GM19372 (cell line): ENCODE measurements around the gene LEFTY1.
A peak's percentile ranks its signal among the peaks of the same experiment; 100 is the strongest.

ENCODE experiments used
- ATAC-seq: cut with Tn5 transposase; IDR thresholded peaks from one replicate; pipeline ENCODE4 v1.9.1; 2021; ENCODE audit warnings: mild to moderate bottlenecking, low read depth, moderate library complexity; ENCODE audit not compliant: unreplicated experiment

Gene LEFTY1

GRCh38 chr1:225917101-225917500 is 28.2 kb upstream of the LEFTY1 start:
- no peak for ATAC-seq

DNA sequence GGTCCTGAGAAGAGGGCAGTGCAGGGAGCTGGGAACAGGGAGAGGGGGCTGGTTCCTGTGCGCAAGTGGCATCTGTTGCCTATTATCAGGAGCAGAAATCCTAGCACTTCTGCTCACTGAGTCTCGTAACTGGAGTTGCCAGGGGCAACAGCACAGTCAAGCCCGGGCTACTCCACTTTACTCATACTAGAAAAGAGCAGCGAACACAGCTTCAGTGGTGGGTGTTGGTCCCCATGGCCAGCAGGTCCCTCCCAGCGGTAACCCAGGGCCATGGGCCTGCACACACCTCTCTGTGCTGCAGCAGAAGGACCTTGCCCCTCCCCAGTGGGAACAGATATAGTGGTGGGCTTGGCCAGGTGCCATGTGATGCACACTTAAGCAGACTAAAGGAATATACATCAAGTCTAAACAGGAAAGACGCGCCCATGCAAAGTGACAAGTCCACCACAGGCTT is 26.6 kb upstream of the LEFTY1 start:
- no peak for ATAC-seq

DNA sequence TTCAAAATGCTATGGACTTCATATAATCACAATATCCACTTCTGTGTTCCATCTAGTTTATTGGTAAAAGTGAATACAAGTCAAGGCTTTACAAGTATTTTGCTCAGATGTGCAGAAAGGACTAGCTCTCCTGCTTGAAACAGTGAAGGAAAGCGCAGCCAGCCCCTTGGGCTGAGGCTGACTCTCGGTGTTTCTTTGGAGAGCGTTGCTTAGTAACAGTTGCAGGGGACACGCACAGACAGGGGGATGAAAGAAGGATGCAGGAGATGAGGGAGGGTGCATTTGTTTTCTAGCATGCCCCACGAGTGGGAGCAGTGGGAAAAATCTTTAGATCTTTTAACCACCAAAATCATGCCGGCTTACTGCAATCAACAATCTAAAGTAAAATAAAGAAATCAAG is 26.0 kb upstream of the LEFTY1 start:
- no peak for ATAC-seq

DNA sequence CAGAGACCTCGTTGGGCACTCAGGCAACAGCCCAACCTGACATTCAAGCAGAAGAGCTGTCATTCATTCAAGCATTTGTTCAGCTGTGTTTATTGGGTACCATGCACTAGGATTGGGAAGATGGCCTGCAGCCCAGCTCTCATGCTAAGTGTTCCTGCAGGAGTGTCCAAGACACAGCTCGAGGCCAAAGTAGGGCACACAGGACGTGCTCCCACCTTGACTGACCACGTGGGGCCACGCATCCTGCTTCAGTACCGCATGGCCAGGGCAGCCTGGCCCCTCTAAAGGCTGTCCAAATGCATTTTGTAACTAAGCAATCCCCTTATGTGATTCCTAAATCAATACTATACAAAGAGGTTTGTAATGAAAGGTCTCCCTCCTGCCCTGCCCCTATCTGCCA is 25.4 kb upstream of the LEFTY1 start:
- ATAC-seq, result no peak

GRCh38 chr1:225911191-225912130 is 22.5 kb upstream of the LEFTY1 start:
- ATAC-seq, result peak; percentile 69

GRCh38 chr1:225909477-225909876 is 20.5 kb upstream of the LEFTY1 start:
- no peak for ATAC-seq

DNA sequence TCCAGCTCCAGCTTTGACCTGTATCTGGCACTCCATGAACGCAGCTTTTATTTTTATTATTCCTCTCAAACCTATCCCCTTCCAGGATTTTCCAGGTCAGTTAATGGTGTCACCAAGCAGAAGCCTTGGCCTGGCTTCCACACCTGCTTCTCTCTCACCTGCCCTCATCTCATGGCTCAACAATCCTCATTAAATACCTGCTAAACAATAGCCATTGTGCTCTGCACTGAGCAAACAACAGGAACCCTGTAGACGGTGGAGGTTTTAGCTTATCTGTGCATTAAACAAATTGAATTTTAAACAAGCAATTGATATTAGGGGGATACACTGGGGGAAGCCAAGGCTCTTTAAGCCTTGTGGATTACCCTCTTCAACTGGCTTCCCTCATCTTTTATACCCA is 19.8 kb upstream of the LEFTY1 start:
- no peak for ATAC-seq

DNA sequence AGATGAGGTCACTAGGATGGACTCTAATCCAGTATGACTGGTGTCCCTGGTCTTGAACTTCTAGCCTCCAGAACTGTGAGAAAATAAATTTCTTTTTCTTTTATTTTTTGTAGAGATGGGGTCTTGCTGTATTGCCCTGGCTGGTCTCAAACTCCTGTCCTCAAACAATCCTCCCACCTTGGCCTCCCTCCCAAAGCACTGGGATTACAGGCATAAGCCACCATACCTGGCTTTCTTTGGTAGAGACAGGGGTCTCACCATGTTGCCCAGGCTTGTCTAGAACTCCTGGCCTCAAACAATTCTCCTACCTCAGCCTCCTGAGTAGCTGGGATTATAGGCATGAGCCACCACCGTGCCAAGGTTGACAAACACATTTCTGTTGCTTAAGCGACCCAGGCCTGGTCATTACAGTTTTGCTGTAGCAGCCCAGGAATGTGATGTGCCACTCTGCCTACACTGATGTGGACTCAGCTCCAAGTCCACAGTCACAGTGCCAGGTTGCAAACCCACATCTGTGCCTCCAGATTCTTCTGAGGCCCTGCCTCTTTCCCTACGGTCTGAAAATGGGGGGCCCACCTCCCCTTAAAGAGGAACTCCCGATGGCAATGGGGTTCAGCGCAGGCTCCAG is 19.2 kb upstream of the LEFTY1 start:
- no peak for ATAC-seq

DNA sequence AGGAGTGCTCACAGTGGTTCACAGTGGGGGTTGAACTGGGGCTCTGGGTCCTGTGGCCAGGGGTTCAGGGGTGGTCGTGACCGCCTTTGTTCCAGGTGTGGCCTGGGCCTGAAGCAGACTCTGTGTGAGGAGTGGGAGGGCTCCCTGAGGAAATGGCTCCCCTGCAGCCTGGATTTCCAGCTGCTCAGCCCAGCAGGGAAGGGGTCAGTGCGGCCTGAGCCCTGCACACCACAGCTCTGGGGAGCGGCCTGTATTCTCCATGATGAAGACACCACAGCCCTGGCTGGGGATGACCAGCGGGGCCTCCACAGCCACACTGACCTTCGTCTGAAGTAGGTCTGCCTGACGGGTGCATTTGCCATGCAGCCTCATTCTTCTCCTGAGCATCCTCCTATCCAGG is 18.4 kb upstream of the LEFTY1 start:
- no peak for ATAC-seq

GRCh38 chr1:225906467-225906866 is 17.5 kb upstream of the LEFTY1 start:
- ATAC-seq, result no peak

- ATAC-seq, result no peak
Observed at GRCh38 chr1:225903623-225904022, 14.7 kb upstream of the LEFTY1 start.

GRCh38 chr1:225899044-225899925 is 10.3 kb upstream of the LEFTY1 start:
- ATAC-seq, result no peak

- ATAC-seq, result no peak
Observed at GRCh38 chr1:225897595-225898514, 8.9 kb upstream of the LEFTY1 start.

DNA sequence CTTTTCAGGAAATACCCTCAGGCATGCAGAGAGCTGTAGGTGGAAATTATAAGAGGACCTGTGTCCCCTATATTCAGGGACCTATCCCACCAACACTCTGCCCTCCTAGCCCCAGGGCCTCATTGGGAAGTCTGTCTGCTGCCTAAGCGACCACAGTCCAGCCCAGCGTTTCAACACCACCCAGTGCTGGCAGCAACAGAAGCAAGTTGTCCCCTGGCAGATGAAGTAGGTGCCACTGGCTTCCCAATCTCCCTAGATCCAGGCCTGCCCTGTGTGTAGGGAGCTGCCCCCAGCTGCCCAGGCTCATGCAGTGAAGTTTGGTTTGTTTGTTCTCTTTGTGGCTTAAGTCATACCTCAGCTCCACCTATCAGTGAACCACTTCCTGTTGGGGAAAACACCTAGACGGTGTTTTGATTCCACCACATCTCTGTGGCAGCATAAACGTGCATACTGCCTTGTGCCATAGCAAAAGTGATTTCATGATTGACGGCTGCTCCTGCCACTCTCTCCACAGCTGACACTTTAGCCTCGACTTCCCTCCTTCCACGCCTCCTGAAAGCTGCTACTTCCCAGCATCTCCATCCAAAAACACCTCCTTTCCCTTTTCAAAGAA is 8.1 kb upstream of the LEFTY1 start:
- ATAC-seq, result peak; percentile 100

GRCh38 chr1:225896494-225896893 is 7.5 kb upstream of the LEFTY1 start:
- ATAC-seq, result no peak

- no peak for ATAC-seq
Observed at GRCh38 chr1:225892307-225892706, 3.4 kb upstream of the LEFTY1 start.

- no peak for ATAC-seq
Observed at GRCh38 chr1:225891229-225891972, 2.5 kb upstream of the LEFTY1 start.

GRCh38 chr1:225890346-225891228 is 1.6 kb upstream of the LEFTY1 start:
- ATAC-seq, result no peak
